Astrocyte (in vitro differentiated cells and primary cell): ENCODE results near the gene BSND.

Experiments
- CTCF ChIP-seq: IDR thresholded peaks from 2 replicates; pipeline ENCODE4 v1.5.1; 2011; ENCODE audit warnings: low read depth, mild to moderate bottlenecking, inconsistent platforms, low read length, moderate library complexity; ENCODE audit not compliant: insufficient read depth
- EZH2 ChIP-seq: IDR thresholded peaks from 2 replicates; pipeline ENCODE4 v1.6.1; 2012; ENCODE audit warnings: mild to moderate bottlenecking, low read length, inconsistent platforms; ENCODE audit not compliant: insufficient read depth

GRCh38 chr1:54955359-54955758, 43.4 kb upstream of the BSND start:
- no peak for TF ChIP-seq CTCF
- no peak for TF ChIP-seq EZH2
